H9 (cell line): ENCODE data around the gene CCM2. TPM values are rescaled to one million over a fixed set of nuclear protein-coding genes. Genes with fewer than 3 reads are reported as not detected.

Experiments
- DNase-seq: peaks from one replicate; pipeline ENCODE4 v3.0.0-alpha.2; 2017
- H2AFZ ChIP-seq: one replicate; pipeline ENCODE4 v1.6.1; 2013; ENCODE audit warnings: mild to moderate bottlenecking, low read length, control low read depth, moderate library complexity
- H2AK5ac ChIP-seq: 2 replicates; pipeline ENCODE4 v1.6.1; 2013; ENCODE audit warnings: low read length, control low read depth, mixed read lengths; ENCODE audit not compliant: insufficient read length
- H2BK120ac ChIP-seq: one replicate; pipeline ENCODE4 v1.6.1; 2013; ENCODE audit warnings: low read depth, mild to moderate bottlenecking, low read length, control low read depth, inconsistent platforms; ENCODE audit not compliant: poor library complexity, severe bottlenecking
- H2BK12ac ChIP-seq: 2 replicates; pipeline ENCODE4 v1.6.1; 2013; ENCODE audit warnings: low read length, control low read depth, mixed read lengths, low read depth; ENCODE audit not compliant: insufficient read length
- H2BK15ac ChIP-seq: 2 replicates; pipeline ENCODE4 v1.6.1; 2013; ENCODE audit warnings: low read depth, low read length, control low read depth
- H2BK20ac ChIP-seq: one replicate; pipeline ENCODE4 v1.6.1; 2013; ENCODE audit warnings: low read depth, mild to moderate bottlenecking, low read length, control low read depth, inconsistent platforms; ENCODE audit not compliant: poor library complexity, severe bottlenecking
- H2BK5ac ChIP-seq: 2 replicates; pipeline ENCODE4 v1.6.1; 2013; ENCODE audit warnings: low read length, control low read depth, mixed read lengths; ENCODE audit not compliant: insufficient read length
- H3K14ac ChIP-seq: 2 replicates; pipeline ENCODE4 v1.6.1; 2013; ENCODE audit warnings: low read length, control low read depth; ENCODE audit not compliant: insufficient read depth
- H3K18ac ChIP-seq: 2 replicates; pipeline ENCODE4 v1.6.1; 2013; ENCODE audit warnings: low read depth, mild to moderate bottlenecking, mixed read lengths, low read length, control low read depth; ENCODE audit not compliant: insufficient read length
- H3K23ac ChIP-seq: 2 replicates; pipeline ENCODE4 v1.6.1; 2013; ENCODE audit warnings: low read length, control low read depth, mixed read lengths, low read depth; ENCODE audit not compliant: insufficient read length
- H3K23me2 ChIP-seq: 2 replicates; pipeline ENCODE4 v1.6.1; 2013; ENCODE audit warnings: low read depth, mild to moderate bottlenecking, mixed read lengths, low read length, control low read depth; ENCODE audit not compliant: insufficient read length, poor library complexity, severe bottlenecking
- H3K27ac ChIP-seq: 2 replicates; pipeline ENCODE4 v1.5.1; 2013; ENCODE audit warnings: low read length, control low read depth, mixed read lengths, low read depth; ENCODE audit not compliant: insufficient read length
- H3K27me3 ChIP-seq: 2 replicates; pipeline ENCODE4 v1.6.1; 2013; ENCODE audit warnings: low read length, control low read depth, inconsistent platforms; ENCODE audit not compliant: insufficient read depth
- H3K4ac ChIP-seq: 2 replicates; pipeline ENCODE4 v1.6.1; 2013; ENCODE audit warnings: low read depth, mild to moderate bottlenecking, control low read depth, inconsistent platforms, low read length, moderate library complexity
- H3K4me1 ChIP-seq: 2 replicates; pipeline ENCODE4 v1.6.1; 2013; ENCODE audit warnings: low read length, control low read depth, inconsistent platforms; ENCODE audit not compliant: insufficient read depth
- H3K4me2 ChIP-seq: 2 replicates; pipeline ENCODE4 v1.6.1; 2013; ENCODE audit warnings: low read length, control low read depth, mixed read lengths; ENCODE audit not compliant: insufficient read length, insufficient read depth
- H3K56ac ChIP-seq: 2 replicates; pipeline ENCODE4 v1.6.1; 2013; ENCODE audit warnings: low read depth, mild to moderate bottlenecking, mixed read lengths, low read length, control low read depth; ENCODE audit not compliant: insufficient read length
- H3K79me1 ChIP-seq: 2 replicates; pipeline ENCODE4 v1.6.1; 2013; ENCODE audit warnings: low read depth, mild to moderate bottlenecking, moderate library complexity, low read length, control low read depth, inconsistent platforms; ENCODE audit not compliant: insufficient read depth, poor library complexity, severe bottlenecking
- H3K79me2 ChIP-seq: 2 replicates; pipeline ENCODE4 v1.6.1; 2013; ENCODE audit warnings: low read length, control low read depth, inconsistent platforms; ENCODE audit not compliant: insufficient read depth
- H3K9ac ChIP-seq: 2 replicates; pipeline ENCODE4 v1.6.1; 2013; ENCODE audit warnings: low read length, control low read depth, mixed read lengths; ENCODE audit not compliant: insufficient read length; ENCODE audit errors: extremely low read depth
- H3K9me3 ChIP-seq: one replicate; pipeline ENCODE4 v1.6.1; 2013; ENCODE audit warnings: low read depth, low read length, inconsistent platforms; ENCODE audit not compliant: control insufficient read depth
- H3T11ph ChIP-seq: one replicate; pipeline ENCODE4 v1.6.1; 2013; ENCODE audit warnings: mild to moderate bottlenecking, low read length, control low read depth, inconsistent platforms
- H4K20me1 ChIP-seq: one replicate; pipeline ENCODE4 v1.6.1; 2013; ENCODE audit not compliant: control insufficient read depth, insufficient read length, insufficient read depth
- H4K5ac ChIP-seq: 2 replicates; pipeline ENCODE4 v1.6.1; 2013; ENCODE audit warnings: low read depth, mild to moderate bottlenecking, mixed read lengths, low read length, control low read depth; ENCODE audit not compliant: insufficient read length
- H4K8ac ChIP-seq: replicated peaks from 2 replicates; pipeline ENCODE4 v1.6.1; 2013; ENCODE audit warnings: low read length, control low read depth, mixed read lengths, low read depth; ENCODE audit not compliant: insufficient read length
- H4K91ac ChIP-seq: 2 replicates; pipeline ENCODE4 v1.6.1; 2013; ENCODE audit warnings: low read depth, mild to moderate bottlenecking, moderate library complexity, mixed read lengths, low read length, control low read depth; ENCODE audit not compliant: insufficient read length
- H3K27ac Mint-ChIP-seq, 3 experiments: 2 replicates in 2 of 3; 3 replicates in 1 of 3; pipeline ENCODE4 v1.8.0; 2020 to 2021; ENCODE audit warnings: mixed read lengths in 3 of 3, mild to moderate bottlenecking in 1 of 3, moderate library complexity in 1 of 3
- H3K27me3 Mint-ChIP-seq: 2 replicates; pipeline ENCODE4 v1.8.0; 2021; ENCODE audit warnings: low read depth, mild to moderate bottlenecking, moderate library complexity, mixed read lengths
- H3K36me3 Mint-ChIP-seq, 3 experiments: 2 replicates in 2 of 3; 3 replicates in 1 of 3; pipeline ENCODE4 v1.8.0; 2020 to 2021; ENCODE audit warnings: low read depth in 3 of 3, mixed read lengths in 3 of 3; ENCODE audit not compliant: insufficient read depth in 1 of 3
- H3K4me1 Mint-ChIP-seq, 2 experiments: 2 replicates each; pipeline ENCODE4 v1.8.0; 2020; ENCODE audit warnings: mixed read lengths in 2 of 2
- H3K4me3 Mint-ChIP-seq, 2 experiments: 2 replicates in 1 of 2; 3 replicates in 1 of 2; pipeline ENCODE4 v1.8.0; 2020 to 2021; ENCODE audit warnings: mild to moderate bottlenecking in 2 of 2, mixed read lengths in 2 of 2, moderate library complexity in 1 of 2
- H3K9me3 Mint-ChIP-seq, 2 experiments: 2 replicates in 1 of 2; 3 replicates in 1 of 2; pipeline ENCODE4 v1.8.0; 2020; ENCODE audit warnings: mild to moderate bottlenecking in 2 of 2, mixed read lengths in 2 of 2, moderate library complexity in 1 of 2
- WGBS: extraction: QIAGEN DNeasy Blood & Tissue Kit; methylation state at CpG from one replicate; pipeline ENCODE4 v1.1.7; 2013; ENCODE audit warnings: missing lambda C conversion rate, low lambda C conversion rate, mixed read lengths; ENCODE audit not compliant: insufficient read length; ENCODE audit errors: extremely low coverage; 5-methylcytosine and 5-hydroxymethylcytosine counted together
- total RNA-seq: library from RNA; stranded (reverse); gene quantifications from 2 replicates; pipeline ENCODE4 v1.2.1, GENCODE V29; 2021
- TF ChIP-seq, protein P1 (sequence below): fragments of 200-600 bp; sonication (generic); conservative IDR thresholded peaks from 3 replicates; pipeline ENCODE4 v1.8.0; 2021; ENCODE audit warnings: antibody characterized with exemption, mild to moderate bottlenecking

CCM2 gene
- total RNA-seq, 1 experiment from 2014 or later, result 30.4 TPM

DNA sequence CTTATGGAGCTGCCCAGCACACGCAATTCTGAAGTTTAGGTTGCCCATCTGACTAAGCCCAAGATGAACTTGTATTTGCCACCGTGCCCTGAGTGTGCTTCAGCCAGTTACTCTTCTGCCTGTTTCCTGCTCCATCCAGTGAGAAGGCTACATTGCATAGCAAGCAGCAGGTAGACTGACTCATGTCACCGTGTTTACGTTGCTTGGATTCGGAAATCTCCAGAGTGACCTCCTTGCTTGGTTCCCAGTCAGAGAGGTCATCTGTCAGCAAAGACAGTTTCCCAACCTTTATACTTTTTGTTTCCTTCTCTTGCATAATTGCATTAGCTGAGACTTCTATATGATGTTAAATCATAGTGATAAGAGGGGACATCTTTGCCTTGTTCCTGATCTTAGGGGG lies 57.9 kb downstream of the CCM2 start:
- Histone ChIP-seq H4K5ac (no peak overlapping the region), H2BK5ac (no peak overlapping the region), H2BK120ac (no peak overlapping the region), H4K20me1 (no peaks in the 10 kb centered on the region), H2BK20ac (no peak overlapping the region), H3K9ac (no peak overlapping the region), H3K56ac (no peak overlapping the region), H2AK5ac (no peak overlapping the region), H2BK15ac (no peak overlapping the region), H4K91ac (no peak overlapping the region), H3K23me2 (no peaks in the 10 kb centered on the region), H3K23ac (no peak overlapping the region), H3K27me3 (no peaks in the 10 kb centered on the region), H3K18ac (no peak overlapping the region), H3K27ac (no peak overlapping the region), H3K4ac (no peak overlapping the region), H2BK12ac (no peak overlapping the region), H3T11ph (no peak overlapping the region), H2AFZ (no peak overlapping the region), H3K4me1 (no peaks in the 10 kb centered on the region), H3K14ac (no peak overlapping the region), H3K4me2 (no peak overlapping the region), H4K8ac (no peak overlapping the region), H3K79me2 (peaks cover 1% of the 10 kb centered on the region; the same call in 1 of the 2 replicates), H3K79me1 (no peaks in the 10 kb centered on the region), H3K9me3 (no peaks in the 10 kb centered on the region)
- Mint-ChIP-seq H3K27me3 (no peaks in the 10 kb centered on the region), H3K27ac (no peak overlapping the region; a peak in 1 of 7 replicates), H3K4me1 (no peaks in the 10 kb centered on the region), H3K4me3 (no peak overlapping the region), H3K36me3 (no peaks in the 10 kb centered on the region; a peak in 1 of 7 replicates), H3K9me3 (no peaks in the 10 kb centered on the region)
- DNase-seq, result no peak
- TF ChIP-seq, protein P1, sequence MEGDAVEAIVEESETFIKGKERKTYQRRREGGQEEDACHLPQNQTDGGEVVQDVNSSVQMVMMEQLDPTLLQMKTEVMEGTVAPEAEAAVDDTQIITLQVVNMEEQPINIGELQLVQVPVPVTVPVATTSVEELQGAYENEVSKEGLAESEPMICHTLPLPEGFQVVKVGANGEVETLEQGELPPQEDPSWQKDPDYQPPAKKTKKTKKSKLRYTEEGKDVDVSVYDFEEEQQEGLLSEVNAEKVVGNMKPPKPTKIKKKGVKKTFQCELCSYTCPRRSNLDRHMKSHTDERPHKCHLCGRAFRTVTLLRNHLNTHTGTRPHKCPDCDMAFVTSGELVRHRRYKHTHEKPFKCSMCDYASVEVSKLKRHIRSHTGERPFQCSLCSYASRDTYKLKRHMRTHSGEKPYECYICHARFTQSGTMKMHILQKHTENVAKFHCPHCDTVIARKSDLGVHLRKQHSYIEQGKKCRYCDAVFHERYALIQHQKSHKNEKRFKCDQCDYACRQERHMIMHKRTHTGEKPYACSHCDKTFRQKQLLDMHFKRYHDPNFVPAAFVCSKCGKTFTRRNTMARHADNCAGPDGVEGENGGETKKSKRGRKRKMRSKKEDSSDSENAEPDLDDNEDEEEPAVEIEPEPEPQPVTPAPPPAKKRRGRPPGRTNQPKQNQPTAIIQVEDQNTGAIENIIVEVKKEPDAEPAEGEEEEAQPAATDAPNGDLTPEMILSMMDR, result no peak
- no CpG with 5 or more reads among the region's 5 CpGs for WGBS
